GM12878 (cell line): ENCODE measurements around the gene TRAF7. TPM values are rescaled to one million over a fixed set of nuclear protein-coding genes. Genes with fewer than 3 reads are reported as not detected.

ENCODE experiments used
- BMI1 ChIP-seq: fragments of 450-650 bp; IDR thresholded peaks from 2 replicates; pipeline ENCODE4 v1.6.1; 2016; ENCODE audit warnings: mild to moderate bottlenecking, moderate library complexity, borderline replicate concordance
- BRCA1 ChIP-seq: IDR thresholded peaks from 2 replicates; pipeline ENCODE4 v1.6.1; 2011; ENCODE audit warnings: low read depth, low read length, improper control_type of control experiment
- DPF2 ChIP-seq: fragments of 450-650 bp; IDR thresholded peaks from 2 replicates; pipeline ENCODE4 v1.6.1; 2017; ENCODE audit warnings: mild to moderate bottlenecking
- ESRRA ChIP-seq: IDR thresholded peaks from 2 replicates; pipeline ENCODE4 v1.6.1; 2012; ENCODE audit warnings: mild to moderate bottlenecking, low read length, improper control_type of control experiment
- GATAD2B ChIP-seq: fragments of 450-650 bp; conservative IDR thresholded peaks from 2 replicates; pipeline ENCODE4 v1.6.1; 2017; ENCODE audit warnings: low read depth, mild to moderate bottlenecking, moderate library complexity
- HCFC1 ChIP-seq: fragments of 150-350 bp; IDR thresholded peaks from 2 replicates; pipeline ENCODE4 v1.6.1; 2014; ENCODE audit warnings: low read length
- HDAC2 ChIP-seq: fragments of 200-600 bp; sonication (generic); IDR thresholded peaks from 2 replicates; pipeline ENCODE4 v1.6.1; 2017
- PAX8 ChIP-seq: fragments of 450-650 bp; IDR thresholded peaks from 2 replicates; pipeline ENCODE4 v1.6.1; 2017; ENCODE audit warnings: mild to moderate bottlenecking, moderate library complexity
- POLR2AphosphoS2 ChIP-seq: IDR thresholded peaks from 2 replicates; pipeline ENCODE4 v1.6.1; 2011; ENCODE audit warnings: low read depth, mild to moderate bottlenecking, low read length, improper control_type of control experiment, moderate library complexity
- POLR2AphosphoS5 ChIP-seq: IDR thresholded peaks from 2 replicates; pipeline ENCODE4 v1.6.1; 2011; ENCODE audit warnings: mild to moderate bottlenecking, low read length, inconsistent platforms
- POU2F2 ChIP-seq: IDR thresholded peaks from 3 replicates; pipeline ENCODE4 v1.6.1; 2011; ENCODE audit warnings: low read depth, mild to moderate bottlenecking, low read length, borderline replicate concordance
- RAD21 ChIP-seq: IDR thresholded peaks from 2 replicates; pipeline ENCODE4 v1.6.1; 2011; ENCODE audit warnings: mild to moderate bottlenecking, low read depth, low read length, moderate library complexity; ENCODE audit not compliant: insufficient read depth
- SUZ12 ChIP-seq: fragments of 200-600 bp; sonication (generic); IDR thresholded peaks from one replicate; pipeline ENCODE4 v1.6.1; 2018; ENCODE audit warnings: antibody characterized with exemption, mild to moderate bottlenecking; ENCODE audit not compliant: unreplicated experiment
- TARDBP ChIP-seq: IDR thresholded peaks from 2 replicates; pipeline ENCODE4 v1.6.1; 2016; ENCODE audit warnings: borderline replicate concordance
- polyA plus RNA-seq, 11 experiments: library from polyadenylated mRNA; depleted of rRNA in 4 of 11; unstranded in 6 of 11; stranded (reverse) in 5 of 11; fragments of >200 nt; fragmentation: Nextera tagmentation in 4 of 11; fragmentation: Illumina TruSeq in 1 of 11; extraction: Ambion mirVana in 4 of 11; extraction: Trizol in 1 of 11; gene quantifications; 1 replicate in 1 of 11; 2 replicates in 10 of 11; pipeline versions ENCODE4 v1.2.1 to v1.2.3, GENCODE V29; 2011 to 2016; ENCODE audit warnings: inconsistent platforms in 2 of 11, missing spikeins in 2 of 11, low read depth in 1 of 11
- total RNA-seq, 4 experiments: library from RNA; depleted of rRNA in 3 of 4; stranded (reverse); fragments of >200 nt in 3 of 4; fragmentation: Illumina TruSeq in 1 of 4; extraction: Trizol in 1 of 4; gene quantifications; 2 replicates each; pipeline versions ENCODE4 v1.2.1 to v1.2.3, GENCODE V29; 2013 to 2021
- TF ChIP-seq, protein P1 (sequence below): fragments of 450-650 bp; IDR thresholded peaks from 2 replicates; pipeline ENCODE4 v1.6.1; 2017; ENCODE audit warnings: low read depth, mild to moderate bottlenecking, moderate library complexity
- TF ChIP-seq, protein P2 (sequence below): IDR thresholded peaks from 2 replicates; pipeline ENCODE4 v1.6.1; 2012; ENCODE audit warnings: mild to moderate bottlenecking, low read depth, low read length
- TF ChIP-seq, protein P3 (sequence below): fragments of 450-650 bp; formaldehyde crosslinking; IDR thresholded peaks from 2 replicates; pipeline ENCODE4 v1.4.0; 2022; ENCODE audit warnings: mild to moderate bottlenecking, moderate library complexity
- TF ChIP-seq, protein P4 (sequence below): IDR thresholded peaks from 2 replicates; pipeline ENCODE4 v1.6.1; 2011; ENCODE audit warnings: borderline replicate concordance, low read depth, mild to moderate bottlenecking, moderate library complexity, mixed read lengths, low read length; ENCODE audit not compliant: insufficient read depth; ENCODE audit errors: extremely low read length

The TRAF7 gene
- total and polyA plus RNA-seq, 10 of the 15 experiments (the other 5 are each of a cell fraction or from before 2014, with no cell fraction given) = 0.61 to 87.0 (median 30.0) TPM

DNA sequence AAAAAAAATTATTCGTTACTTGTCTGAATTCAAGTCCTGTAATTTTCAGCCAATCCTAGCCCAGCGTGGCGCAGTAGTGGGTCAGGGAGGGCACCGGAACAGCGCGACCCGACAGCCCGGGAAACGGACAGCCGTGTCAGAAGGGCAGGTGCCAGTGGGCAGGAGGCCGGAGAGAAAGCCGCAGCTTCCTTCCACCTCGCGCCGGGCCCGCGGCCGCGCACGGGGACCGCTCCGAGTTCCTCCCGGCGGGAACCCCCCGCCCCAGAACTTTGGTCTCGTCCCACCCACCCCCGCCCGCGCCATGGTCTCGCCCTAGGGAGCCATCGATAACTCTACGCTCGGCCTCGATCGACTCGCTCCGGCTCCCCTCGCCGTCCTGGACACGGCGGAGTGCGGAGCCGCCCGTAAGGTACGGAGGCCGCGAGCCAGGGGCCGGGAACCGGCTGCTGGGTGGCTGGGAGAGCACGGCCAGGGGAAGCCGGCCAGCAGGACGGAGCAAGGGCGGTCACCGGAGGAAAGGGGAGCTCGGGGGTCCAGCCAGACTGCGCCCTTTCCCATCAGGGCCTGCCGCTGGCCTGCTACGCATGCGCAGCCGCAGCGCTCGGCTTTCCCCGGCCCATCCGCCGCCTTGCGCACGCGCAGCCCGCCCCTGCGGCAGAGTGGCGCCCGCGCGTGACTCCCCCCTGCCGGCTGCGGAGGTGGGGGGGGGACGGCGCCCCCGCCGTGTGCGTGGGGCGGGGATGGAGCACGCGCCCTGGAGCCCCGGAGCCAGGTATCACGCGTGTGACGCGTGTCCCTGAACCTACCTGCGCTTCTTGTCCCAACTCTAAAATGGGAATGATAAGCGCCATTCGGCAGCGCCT, 49.8 kb downstream of the TRAF7 start, which contains the start of gene MLST8 (continued):
- TF ChIP-seq, protein P1, sequence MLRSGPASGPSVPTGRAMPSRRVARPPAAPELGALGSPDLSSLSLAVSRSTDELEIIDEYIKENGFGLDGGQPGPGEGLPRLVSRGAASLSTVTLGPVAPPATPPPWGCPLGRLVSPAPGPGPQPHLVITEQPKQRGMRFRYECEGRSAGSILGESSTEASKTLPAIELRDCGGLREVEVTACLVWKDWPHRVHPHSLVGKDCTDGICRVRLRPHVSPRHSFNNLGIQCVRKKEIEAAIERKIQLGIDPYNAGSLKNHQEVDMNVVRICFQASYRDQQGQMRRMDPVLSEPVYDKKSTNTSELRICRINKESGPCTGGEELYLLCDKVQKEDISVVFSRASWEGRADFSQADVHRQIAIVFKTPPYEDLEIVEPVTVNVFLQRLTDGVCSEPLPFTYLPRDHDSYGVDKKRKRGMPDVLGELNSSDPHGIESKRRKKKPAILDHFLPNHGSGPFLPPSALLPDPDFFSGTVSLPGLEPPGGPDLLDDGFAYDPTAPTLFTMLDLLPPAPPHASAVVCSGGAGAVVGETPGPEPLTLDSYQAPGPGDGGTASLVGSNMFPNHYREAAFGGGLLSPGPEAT = peak; percentile 86; the same call in 1 of the 2 replicates
- no peak for TF ChIP-seq BRCA1
- peak; percentile 95 for TF ChIP-seq POLR2AphosphoS2
- no peak for TF ChIP-seq BMI1
- TF ChIP-seq, protein P2, sequence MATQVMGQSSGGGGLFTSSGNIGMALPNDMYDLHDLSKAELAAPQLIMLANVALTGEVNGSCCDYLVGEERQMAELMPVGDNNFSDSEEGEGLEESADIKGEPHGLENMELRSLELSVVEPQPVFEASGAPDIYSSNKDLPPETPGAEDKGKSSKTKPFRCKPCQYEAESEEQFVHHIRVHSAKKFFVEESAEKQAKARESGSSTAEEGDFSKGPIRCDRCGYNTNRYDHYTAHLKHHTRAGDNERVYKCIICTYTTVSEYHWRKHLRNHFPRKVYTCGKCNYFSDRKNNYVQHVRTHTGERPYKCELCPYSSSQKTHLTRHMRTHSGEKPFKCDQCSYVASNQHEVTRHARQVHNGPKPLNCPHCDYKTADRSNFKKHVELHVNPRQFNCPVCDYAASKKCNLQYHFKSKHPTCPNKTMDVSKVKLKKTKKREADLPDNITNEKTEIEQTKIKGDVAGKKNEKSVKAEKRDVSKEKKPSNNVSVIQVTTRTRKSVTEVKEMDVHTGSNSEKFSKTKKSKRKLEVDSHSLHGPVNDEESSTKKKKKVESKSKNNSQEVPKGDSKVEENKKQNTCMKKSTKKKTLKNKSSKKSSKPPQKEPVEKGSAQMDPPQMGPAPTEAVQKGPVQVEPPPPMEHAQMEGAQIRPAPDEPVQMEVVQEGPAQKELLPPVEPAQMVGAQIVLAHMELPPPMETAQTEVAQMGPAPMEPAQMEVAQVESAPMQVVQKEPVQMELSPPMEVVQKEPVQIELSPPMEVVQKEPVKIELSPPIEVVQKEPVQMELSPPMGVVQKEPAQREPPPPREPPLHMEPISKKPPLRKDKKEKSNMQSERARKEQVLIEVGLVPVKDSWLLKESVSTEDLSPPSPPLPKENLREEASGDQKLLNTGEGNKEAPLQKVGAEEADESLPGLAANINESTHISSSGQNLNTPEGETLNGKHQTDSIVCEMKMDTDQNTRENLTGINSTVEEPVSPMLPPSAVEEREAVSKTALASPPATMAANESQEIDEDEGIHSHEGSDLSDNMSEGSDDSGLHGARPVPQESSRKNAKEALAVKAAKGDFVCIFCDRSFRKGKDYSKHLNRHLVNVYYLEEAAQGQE = no peak
- TF ChIP-seq ESRRA = no peak; the same call in 1 of the 2 replicates
- TF ChIP-seq, protein P3, sequence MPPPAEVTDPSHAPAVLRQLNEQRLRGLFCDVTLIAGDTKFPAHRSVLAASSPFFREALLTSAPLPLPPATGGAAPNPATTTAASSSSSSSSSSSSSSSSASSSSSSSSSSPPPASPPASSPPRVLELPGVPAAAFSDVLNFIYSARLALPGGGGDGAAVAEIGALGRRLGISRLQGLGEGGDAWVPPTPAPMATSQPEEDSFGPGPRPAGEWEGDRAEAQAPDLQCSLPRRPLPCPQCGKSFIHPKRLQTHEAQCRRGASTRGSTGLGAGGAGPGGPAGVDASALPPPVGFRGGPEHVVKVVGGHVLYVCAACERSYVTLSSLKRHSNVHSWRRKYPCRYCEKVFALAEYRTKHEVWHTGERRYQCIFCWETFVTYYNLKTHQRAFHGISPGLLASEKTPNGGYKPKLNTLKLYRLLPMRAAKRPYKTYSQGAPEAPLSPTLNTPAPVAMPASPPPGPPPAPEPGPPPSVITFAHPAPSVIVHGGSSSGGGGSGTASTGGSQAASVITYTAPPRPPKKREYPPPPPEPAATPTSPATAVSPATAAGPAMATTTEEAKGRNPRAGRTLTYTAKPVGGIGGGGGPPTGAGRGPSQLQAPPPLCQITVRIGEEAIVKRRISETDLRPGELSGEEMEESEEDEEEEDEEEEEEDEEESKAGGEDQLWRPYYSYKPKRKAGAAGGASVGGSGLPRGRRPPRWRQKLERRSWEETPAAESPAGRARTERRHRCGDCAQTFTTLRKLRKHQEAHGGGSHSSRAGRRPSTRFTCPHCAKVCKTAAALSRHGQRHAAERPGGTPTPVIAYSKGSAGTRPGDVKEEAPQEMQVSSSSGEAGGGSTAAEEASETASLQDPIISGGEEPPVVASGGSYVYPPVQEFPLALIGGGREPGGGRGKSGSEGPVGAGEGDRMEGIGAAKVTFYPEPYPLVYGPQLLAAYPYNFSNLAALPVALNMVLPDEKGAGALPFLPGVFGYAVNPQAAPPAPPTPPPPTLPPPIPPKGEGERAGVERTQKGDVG = no peak
- TF ChIP-seq GATAD2B = peak; percentile 88; the same call in 1 of the 2 replicates
- TF ChIP-seq TARDBP = peak; percentile 50; the same call in 1 of the 2 replicates
- no peak for TF ChIP-seq RAD21
- TF ChIP-seq, protein P4, sequence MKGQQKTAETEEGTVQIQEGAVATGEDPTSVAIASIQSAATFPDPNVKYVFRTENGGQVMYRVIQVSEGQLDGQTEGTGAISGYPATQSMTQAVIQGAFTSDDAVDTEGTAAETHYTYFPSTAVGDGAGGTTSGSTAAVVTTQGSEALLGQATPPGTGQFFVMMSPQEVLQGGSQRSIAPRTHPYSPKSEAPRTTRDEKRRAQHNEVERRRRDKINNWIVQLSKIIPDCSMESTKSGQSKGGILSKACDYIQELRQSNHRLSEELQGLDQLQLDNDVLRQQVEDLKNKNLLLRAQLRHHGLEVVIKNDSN = peak; percentile 57
- peak; percentile 83; the same call in 1 of the 2 replicates for TF ChIP-seq POLR2AphosphoS5
- no peak for TF ChIP-seq PAX8
- peak; percentile 80 for TF ChIP-seq HCFC1
- TF ChIP-seq DPF2 = peak; percentile 39
- peak; percentile 62 for TF ChIP-seq POU2F2
- no peak for TF ChIP-seq HDAC2
- no peak for TF ChIP-seq SUZ12
